SK-N-SH (cell line): ENCODE data around the gene PRKACA. TPM values are rescaled to one million over a fixed set of nuclear protein-coding genes. Genes with fewer than 3 reads are reported as not detected.

ENCODE experiments used
- CTCF ChIA-PET: fragments of 300-600, 350-600 bp; formaldehyde crosslinking; extraction: SDS; loops from one replicate; lab custom pipeline; 2021; lab: Yijun Ruan, JAX
- POLR2A ChIA-PET: fragments of 350-600 bp; sonication (Branson Sonifier 250); formaldehyde crosslinking; extraction: SDS; loops from one replicate; lab custom pipeline; 2020; ENCODE audit warnings: antibody characterized with exemption, inconsistent platforms; lab: Yijun Ruan, JAX
- DNase-seq: peaks from one replicate; pipeline ENCODE4 v3.0.0; 2012
- H2AFZ ChIP-seq: fragments of 200-600 bp; sonication (generic); 2 replicates; pipeline ENCODE4 v1.8.1; 2016; ENCODE audit warnings: antibody characterized with exemption, mild to moderate bottlenecking, low read depth
- H3F3A ChIP-seq: fragments of 200-600 bp; sonication (generic); replicated peaks from 2 replicates; pipeline ENCODE3; 2016; ENCODE audit warnings: antibody characterized with exemption, mild to moderate bottlenecking; ENCODE audit not compliant: insufficient read depth
- H3K27ac ChIP-seq, 2 experiments: fragments of 200-500 bp in 1 of 2; fragments of 200-600 bp in 1 of 2; sonication (Bioruptor generic) in 1 of 2; sonication (generic), shearing (Covaris generic) in 1 of 2; 2 replicates each; pipeline versions ENCODE4 v1.5.1 to v1.6.1; 2014 to 2016; ENCODE audit warnings: low read depth in 2 of 2, inconsistent platforms in 1 of 2, low read length in 1 of 2, mild to moderate bottlenecking in 1 of 2, mixed read lengths in 1 of 2
- H3K27me3 ChIP-seq: fragments of 200-600 bp; sonication (generic), shearing (Covaris generic); 2 replicates; pipeline ENCODE4 v1.6.1; 2016; ENCODE audit warnings: mixed run types; ENCODE audit not compliant: insufficient read depth
- H3K36me3 ChIP-seq, 2 experiments: fragments of 200-500 bp in 1 of 2; fragments of 200-600 bp in 1 of 2; sonication (Bioruptor generic) in 1 of 2; sonication (generic) in 1 of 2; replicated peaks in 1 of 2; 2 replicates each; pipeline versions ENCODE3 to v1.5.1; 2014 to 2016; ENCODE audit warnings: low read length in 1 of 2, mild to moderate bottlenecking in 1 of 2; ENCODE audit not compliant: insufficient read depth in 2 of 2, control insufficient read depth in 1 of 2
- H3K4me1 ChIP-seq, 2 experiments: fragments of 200-500 bp in 1 of 2; fragments of 200-600 bp in 1 of 2; sonication (Bioruptor generic) in 1 of 2; sonication (generic), shearing (Covaris generic) in 1 of 2; 2 replicates each; pipeline versions ENCODE4 v1.5.1 to v1.6.1; 2014 to 2016; ENCODE audit warnings: low read depth in 1 of 2, low read length in 1 of 2, mixed run types in 1 of 2; ENCODE audit not compliant: insufficient read depth in 2 of 2, control insufficient read depth in 1 of 2
- H3K4me2 ChIP-seq: fragments of 200-600 bp; sonication (generic), shearing (Covaris generic); 2 replicates; pipeline ENCODE4 v1.6.1; 2017; ENCODE audit warnings: mixed run types
- H3K4me3 ChIP-seq, 2 experiments: fragments of 200-500 bp in 1 of 2; fragments of 200-600 bp in 1 of 2; sonication (Bioruptor generic) in 1 of 2; sonication (generic), shearing (Covaris generic) in 1 of 2; 2 replicates each; pipeline versions ENCODE4 v1.5.1 to v1.8.1; 2014 to 2016; ENCODE audit warnings: low read depth in 2 of 2, inconsistent platforms in 1 of 2, low read length in 1 of 2, mild to moderate bottlenecking in 1 of 2, mixed read lengths in 1 of 2, moderate library complexity in 1 of 2
- H3K79me2 ChIP-seq: fragments of 200-600 bp; sonication (generic); 2 replicates; pipeline ENCODE4 v1.8.1; 2017; ENCODE audit warnings: mild to moderate bottlenecking; ENCODE audit not compliant: insufficient read depth
- H3K9ac ChIP-seq: fragments of 200-600 bp; sonication (generic); 2 replicates; pipeline ENCODE4 v1.6.1; 2017; ENCODE audit warnings: mixed run types
- H3K9me2 ChIP-seq: fragments of 200-600 bp; sonication (generic); 2 replicates; pipeline ENCODE4 v1.6.1; 2017; ENCODE audit warnings: mixed run types
- H3K9me3 ChIP-seq: fragments of 200-600 bp; sonication (generic); 2 replicates; pipeline ENCODE4 v1.6.1; 2017; ENCODE audit warnings: mixed run types, mild to moderate bottlenecking, moderate library complexity
- H4K20me1 ChIP-seq: fragments of 200-600 bp; sonication (generic); 2 replicates; pipeline ENCODE4 v1.6.1; 2017; ENCODE audit warnings: mild to moderate bottlenecking, mixed run types; ENCODE audit not compliant: insufficient read depth
- CHD2 ChIP-seq: fragments of 150-350 bp; IDR thresholded peaks from 2 replicates; pipeline ENCODE4 v1.6.1; 2018; ENCODE audit warnings: low read length; ENCODE audit not compliant: partially characterized antibody
- FOXJ3 ChIP-seq: sonication (generic); formaldehyde crosslinking; IDR thresholded peaks from 2 replicates; pipeline ENCODE4 v1.5.1; 2020; ENCODE audit warnings: mild to moderate bottlenecking, missing genetic modification reagents
- GABPA ChIP-seq: IDR thresholded peaks from 2 replicates; pipeline ENCODE4 v1.4.0; 2012; ENCODE audit warnings: low read depth, mild to moderate bottlenecking
- GATA2 ChIP-seq: sonication (generic); formaldehyde crosslinking; IDR thresholded peaks from 2 replicates; pipeline ENCODE4 v1.5.0; 2020; ENCODE audit warnings: mild to moderate bottlenecking, missing genetic modification reagents
- JUND ChIP-seq: IDR thresholded peaks from 2 replicates; pipeline ENCODE4 v1.4.0; 2012
- MEF2A ChIP-seq: IDR thresholded peaks from 2 replicates; pipeline ENCODE4 v1.4.0; 2012; ENCODE audit warnings: low read depth, borderline replicate concordance
- MXI1 ChIP-seq: IDR thresholded peaks from 2 replicates; pipeline ENCODE4 v1.6.1; 2012; ENCODE audit warnings: mild to moderate bottlenecking, low read depth, low read length, improper control_type of control experiment
- RAD21 ChIP-seq: IDR thresholded peaks from 2 replicates; pipeline ENCODE4 v1.6.1; 2012; ENCODE audit warnings: mild to moderate bottlenecking, low read length
- SIN3A ChIP-seq: IDR thresholded peaks from 2 replicates; pipeline ENCODE4 v1.6.1; 2012; ENCODE audit warnings: low read depth, mild to moderate bottlenecking, low read length, moderate library complexity, borderline replicate concordance
- TEAD4 ChIP-seq: IDR thresholded peaks from 2 replicates; pipeline ENCODE4 v1.4.0; 2012; ENCODE audit warnings: mild to moderate bottlenecking, borderline replicate concordance; ENCODE audit not compliant: insufficient read depth
- YY1 ChIP-seq: IDR thresholded peaks from 2 replicates; pipeline ENCODE4 v1.4.0; 2012; ENCODE audit warnings: low read depth, mild to moderate bottlenecking
- WGBS: methylation state at CpG from one replicate; pipeline ENCODE4 v1.1.6; 2017; ENCODE audit warnings: low lambda C conversion rate; 5-methylcytosine and 5-hydroxymethylcytosine counted together
- polyA plus RNA-seq, 3 experiments: library from polyadenylated mRNA; depleted of rRNA; stranded (reverse); fragments of >200 nt; gene quantifications; 2 replicates each; pipeline ENCODE4 v1.2.3, GENCODE V29; 2012
- TF ChIP-seq, protein P1 (sequence below): IDR thresholded peaks from 2 replicates; pipeline ENCODE4 v1.4.0; 2012; ENCODE audit warnings: low read depth, borderline replicate concordance
- TF ChIP-seq, protein P2 (sequence below): IDR thresholded peaks from 2 replicates; pipeline ENCODE4; 2012
- TF ChIP-seq, protein P3 (sequence below): fragments of 150-350 bp; IDR thresholded peaks from 2 replicates; pipeline ENCODE4 v1.6.1; 2017; ENCODE audit warnings: antibody characterized with exemption, low read length, low read depth, borderline replicate concordance
- TF ChIP-seq, protein P4 (sequence below): IDR thresholded peaks from 2 replicates; pipeline ENCODE4 v1.4.0; 2012; ENCODE audit warnings: low read depth, borderline replicate concordance

Gene PRKACA
- polyA plus RNA-seq, 1 of the 3 experiments (the other 2 are of a cell fraction): 48.4 TPM

DNA sequence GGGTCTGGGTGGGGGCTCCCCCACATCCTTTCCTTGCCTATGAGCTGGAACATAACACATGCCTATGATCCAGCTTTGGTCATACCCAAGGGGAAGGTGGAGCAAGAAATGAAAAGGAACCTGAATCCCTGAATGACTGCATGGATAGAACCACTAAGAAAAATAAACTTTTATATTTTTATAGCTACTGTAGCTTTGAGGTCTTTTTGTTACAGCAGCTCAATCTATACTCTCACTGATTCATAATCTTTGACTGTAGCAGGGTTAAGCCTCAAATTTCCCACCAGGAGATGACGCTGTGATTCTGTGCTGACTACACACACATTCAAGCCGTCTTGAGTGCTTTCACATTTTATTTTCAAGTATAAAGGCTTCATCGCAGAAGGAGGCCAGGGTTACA is 64.5 kb downstream of the PRKACA start:
- Histone ChIP-seq H3K4me2 (no peak overlapping the region), H3K9me3 (no peaks in the 10 kb centered on the region), H3F3A (peaks cover 11% of the 10 kb centered on the region), H3K4me1 (peaks cover 0 to 1% of the 10 kb centered on the region in 2 experiments; a peak in 1 of 4 replicates), H3K36me3 (no peaks in the 10 kb centered on the region), H3K79me2 (no peaks in the 10 kb centered on the region), H3K27me3 (no peaks in the 10 kb centered on the region), H2AFZ (no peak overlapping the region), H3K27ac (no peak overlapping the region), H4K20me1 (no peaks in the 10 kb centered on the region), H3K4me3 (no peak overlapping the region), H3K9me2 (no peaks in the 10 kb centered on the region), H3K9ac (no peak overlapping the region)
- TF ChIP-seq FOXJ3 (CRISPR knock-in tag): no peak
- TF ChIP-seq GATA2 (CRISPR knock-in tag): no peak
- no peak for TF ChIP-seq MEF2A
- TF ChIP-seq, protein P1, sequence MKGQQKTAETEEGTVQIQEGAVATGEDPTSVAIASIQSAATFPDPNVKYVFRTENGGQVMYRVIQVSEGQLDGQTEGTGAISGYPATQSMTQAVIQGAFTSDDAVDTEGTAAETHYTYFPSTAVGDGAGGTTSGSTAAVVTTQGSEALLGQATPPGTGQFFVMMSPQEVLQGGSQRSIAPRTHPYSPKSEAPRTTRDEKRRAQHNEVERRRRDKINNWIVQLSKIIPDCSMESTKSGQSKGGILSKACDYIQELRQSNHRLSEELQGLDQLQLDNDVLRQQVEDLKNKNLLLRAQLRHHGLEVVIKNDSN: no peak
- TF ChIP-seq, protein P2, sequence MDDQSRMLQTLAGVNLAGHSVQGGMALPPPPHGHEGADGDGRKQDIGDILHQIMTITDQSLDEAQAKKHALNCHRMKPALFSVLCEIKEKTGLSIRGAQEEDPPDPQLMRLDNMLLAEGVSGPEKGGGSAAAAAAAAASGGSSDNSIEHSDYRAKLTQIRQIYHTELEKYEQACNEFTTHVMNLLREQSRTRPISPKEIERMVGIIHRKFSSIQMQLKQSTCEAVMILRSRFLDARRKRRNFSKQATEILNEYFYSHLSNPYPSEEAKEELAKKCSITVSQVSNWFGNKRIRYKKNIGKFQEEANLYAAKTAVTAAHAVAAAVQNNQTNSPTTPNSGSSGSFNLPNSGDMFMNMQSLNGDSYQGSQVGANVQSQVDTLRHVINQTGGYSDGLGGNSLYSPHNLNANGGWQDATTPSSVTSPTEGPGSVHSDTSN: no peak
- TF ChIP-seq JUND: no peak
- no peak for TF ChIP-seq MXI1
- TF ChIP-seq, protein P3, sequence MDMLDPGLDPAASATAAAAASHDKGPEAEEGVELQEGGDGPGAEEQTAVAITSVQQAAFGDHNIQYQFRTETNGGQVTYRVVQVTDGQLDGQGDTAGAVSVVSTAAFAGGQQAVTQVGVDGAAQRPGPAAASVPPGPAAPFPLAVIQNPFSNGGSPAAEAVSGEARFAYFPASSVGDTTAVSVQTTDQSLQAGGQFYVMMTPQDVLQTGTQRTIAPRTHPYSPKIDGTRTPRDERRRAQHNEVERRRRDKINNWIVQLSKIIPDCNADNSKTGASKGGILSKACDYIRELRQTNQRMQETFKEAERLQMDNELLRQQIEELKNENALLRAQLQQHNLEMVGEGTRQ: no peak
- TF ChIP-seq TEAD4: no peak
- no peak for TF ChIP-seq CHD2
- TF ChIP-seq YY1: no peak
- TF ChIP-seq RAD21: no peak
- TF ChIP-seq, protein P4, sequence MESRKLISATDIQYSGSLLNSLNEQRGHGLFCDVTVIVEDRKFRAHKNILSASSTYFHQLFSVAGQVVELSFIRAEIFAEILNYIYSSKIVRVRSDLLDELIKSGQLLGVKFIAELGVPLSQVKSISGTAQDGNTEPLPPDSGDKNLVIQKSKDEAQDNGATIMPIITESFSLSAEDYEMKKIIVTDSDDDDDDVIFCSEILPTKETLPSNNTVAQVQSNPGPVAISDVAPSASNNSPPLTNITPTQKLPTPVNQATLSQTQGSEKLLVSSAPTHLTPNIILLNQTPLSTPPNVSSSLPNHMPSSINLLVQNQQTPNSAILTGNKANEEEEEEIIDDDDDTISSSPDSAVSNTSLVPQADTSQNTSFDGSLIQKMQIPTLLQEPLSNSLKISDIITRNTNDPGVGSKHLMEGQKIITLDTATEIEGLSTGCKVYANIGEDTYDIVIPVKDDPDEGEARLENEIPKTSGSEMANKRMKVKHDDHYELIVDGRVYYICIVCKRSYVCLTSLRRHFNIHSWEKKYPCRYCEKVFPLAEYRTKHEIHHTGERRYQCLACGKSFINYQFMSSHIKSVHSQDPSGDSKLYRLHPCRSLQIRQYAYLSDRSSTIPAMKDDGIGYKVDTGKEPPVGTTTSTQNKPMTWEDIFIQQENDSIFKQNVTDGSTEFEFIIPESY: no peak
- no peak for TF ChIP-seq GABPA
- TF ChIP-seq SIN3A: no peak
- 98% methylated on average over 3 of the region's 3 CpGs for WGBS
- CTCF ChIA-PET: interaction anchor here (0.7 to 3.0 kb wide), 7 partner anchors 8 to 278 kb away, joined by 3 to 15 read pairs (median 4); partner anchors contain the start of genes IL27RA and MISP3
- no peak for DNase-seq
- POLR2A ChIA-PET: no interaction called here
